Activated CD8-positive, alpha-beta memory T cell treated with anti-CD3 and anti-CD28 coated beads, Interleukin-2, amount 10 ng/mL, durations not matched to agents 7 days and 5 days (primary cell): ENCODE measurements around the gene STARD13. TPM values are rescaled to one million over a fixed set of nuclear protein-coding genes. Genes with fewer than 3 reads are reported as not detected.

ENCODE experiments used
- ATAC-seq: fragments of 150-1000 bp; cut with Tn5 transposase; one replicate; pipeline ENCODE4 v1.10.0; 2021; ENCODE audit warnings: moderate library complexity
- CTCF ChIA-PET: fragments of 350-600 bp; sonication (Branson Sonifier 250); formaldehyde crosslinking; loops from one replicate; lab custom pipeline; 2021; ENCODE audit warnings: antibody characterized with exemption; lab: Charles Lee
- DNase-seq: peaks from one replicate; pipeline ENCODE4 v3.0.0-alpha.2; 2020
- H3K27ac Mint-ChIP-seq: one replicate; pipeline ENCODE4 v1.8.0; 2021; ENCODE audit warnings: mild to moderate bottlenecking, mixed read lengths
- H3K27me3 Mint-ChIP-seq: one replicate; pipeline ENCODE4 v1.8.0; 2021; ENCODE audit warnings: mixed read lengths
- H3K36me3 Mint-ChIP-seq: one replicate; pipeline ENCODE4 v1.8.0; 2021; ENCODE audit warnings: mild to moderate bottlenecking, mixed read lengths
- H3K4me1 Mint-ChIP-seq: one replicate; pipeline ENCODE4 v1.8.0; 2021; ENCODE audit warnings: mixed read lengths
- H3K4me3 Mint-ChIP-seq: one replicate; pipeline ENCODE4 v1.8.0; 2021; ENCODE audit warnings: mild to moderate bottlenecking, moderate library complexity, mixed read lengths
- H3K9me3 Mint-ChIP-seq: one replicate; pipeline ENCODE4 v1.8.0; 2022; ENCODE audit warnings: low read depth, mixed read lengths
- total RNA-seq, 2 experiments: library from RNA; stranded (reverse); gene quantifications; one replicate each; pipeline ENCODE4 v1.2.3, GENCODE V29; 2021

The STARD13 gene, protein sequence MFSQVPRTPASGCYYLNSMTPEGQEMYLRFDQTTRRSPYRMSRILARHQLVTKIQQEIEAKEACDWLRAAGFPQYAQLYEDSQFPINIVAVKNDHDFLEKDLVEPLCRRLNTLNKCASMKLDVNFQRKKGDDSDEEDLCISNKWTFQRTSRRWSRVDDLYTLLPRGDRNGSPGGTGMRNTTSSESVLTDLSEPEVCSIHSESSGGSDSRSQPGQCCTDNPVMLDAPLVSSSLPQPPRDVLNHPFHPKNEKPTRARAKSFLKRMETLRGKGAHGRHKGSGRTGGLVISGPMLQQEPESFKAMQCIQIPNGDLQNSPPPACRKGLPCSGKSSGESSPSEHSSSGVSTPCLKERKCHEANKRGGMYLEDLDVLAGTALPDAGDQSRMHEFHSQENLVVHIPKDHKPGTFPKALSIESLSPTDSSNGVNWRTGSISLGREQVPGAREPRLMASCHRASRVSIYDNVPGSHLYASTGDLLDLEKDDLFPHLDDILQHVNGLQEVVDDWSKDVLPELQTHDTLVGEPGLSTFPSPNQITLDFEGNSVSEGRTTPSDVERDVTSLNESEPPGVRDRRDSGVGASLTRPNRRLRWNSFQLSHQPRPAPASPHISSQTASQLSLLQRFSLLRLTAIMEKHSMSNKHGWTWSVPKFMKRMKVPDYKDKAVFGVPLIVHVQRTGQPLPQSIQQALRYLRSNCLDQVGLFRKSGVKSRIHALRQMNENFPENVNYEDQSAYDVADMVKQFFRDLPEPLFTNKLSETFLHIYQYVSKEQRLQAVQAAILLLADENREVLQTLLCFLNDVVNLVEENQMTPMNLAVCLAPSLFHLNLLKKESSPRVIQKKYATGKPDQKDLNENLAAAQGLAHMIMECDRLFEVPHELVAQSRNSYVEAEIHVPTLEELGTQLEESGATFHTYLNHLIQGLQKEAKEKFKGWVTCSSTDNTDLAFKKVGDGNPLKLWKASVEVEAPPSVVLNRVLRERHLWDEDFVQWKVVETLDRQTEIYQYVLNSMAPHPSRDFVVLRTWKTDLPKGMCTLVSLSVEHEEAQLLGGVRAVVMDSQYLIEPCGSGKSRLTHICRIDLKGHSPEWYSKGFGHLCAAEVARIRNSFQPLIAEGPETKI
- 1 to 10 TPM; 1.2 to 1.5 TPM for total RNA-seq

DNA sequence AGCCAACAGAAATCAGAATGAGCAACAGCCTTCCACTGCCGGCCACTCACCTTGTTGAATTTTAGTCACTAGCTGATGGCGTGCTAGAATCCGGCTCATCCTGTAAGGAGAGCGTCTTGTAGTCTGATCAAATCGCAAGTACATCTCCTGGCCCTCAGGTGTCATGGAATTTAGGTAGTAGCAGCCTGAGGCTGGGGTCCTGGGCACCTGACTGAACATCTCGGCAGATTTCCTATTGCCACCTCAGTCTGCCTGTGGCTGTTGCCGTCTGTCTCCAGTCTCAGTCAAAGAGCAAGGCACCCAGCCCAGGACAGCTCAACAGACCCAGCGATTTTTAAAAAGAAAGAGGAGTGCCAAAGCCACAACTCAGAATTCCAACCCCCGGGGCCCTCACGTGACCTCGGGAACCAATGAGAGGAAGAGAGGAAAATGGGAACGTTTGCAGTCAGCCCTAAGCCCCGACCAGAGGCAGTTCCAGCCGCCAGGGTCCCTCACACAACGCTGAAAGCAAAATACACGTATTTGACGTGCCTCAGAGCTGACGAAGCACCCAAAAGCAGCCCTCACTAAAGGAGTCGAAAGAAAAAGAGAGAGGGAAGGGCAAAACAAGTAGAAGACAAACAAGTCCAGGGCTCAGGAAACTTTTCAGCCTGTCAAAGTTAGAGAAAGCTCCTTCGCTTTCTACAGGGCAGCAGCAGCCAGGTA lies at the start of gene STARD13:
Gene STARD13 (minus strand): TSS at position 336 of the 705 bp plus-strand sequence. CDS start 117 bp downstream, at position 219.
- no peak for DNase-seq
- peak; percentile 36 for ATAC-seq
- no peak within 1 kb of the TSS for H3K27ac Mint-ChIP-seq
- peak within 1 kb of the TSS; percentile 68 for H3K4me3 Mint-ChIP-seq
- CTCF ChIA-PET = no interaction called here
- H3K27me3 Mint-ChIP-seq = peaks cover 46% of the 10 kb centered on the region
- H3K9me3 Mint-ChIP-seq = no peaks in the 10 kb centered on the region
- peaks cover 15% of the 10 kb centered on the region for H3K4me1 Mint-ChIP-seq
- H3K36me3 Mint-ChIP-seq = no peaks in the 10 kb centered on the region

DNA sequence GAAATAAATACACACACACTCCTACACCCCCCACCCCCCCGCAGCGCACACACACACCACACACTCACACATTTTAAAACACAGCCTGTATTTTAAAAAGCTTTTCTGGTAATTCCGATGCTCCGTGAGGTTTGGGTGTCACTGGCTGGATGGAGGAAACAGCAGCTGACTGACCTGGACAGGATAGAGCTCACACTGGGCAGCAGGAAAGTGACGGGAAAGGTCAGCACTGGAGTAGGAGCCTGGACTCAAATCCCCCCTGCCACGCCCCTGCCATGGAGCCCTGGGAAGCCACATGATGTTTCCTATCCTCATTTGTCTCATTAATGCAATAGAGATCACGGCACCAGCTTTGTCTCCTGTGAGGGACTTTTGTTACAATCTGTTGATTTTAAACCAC lies 49.3 kb upstream of the STARD13 start:
- DNase-seq (no peak), ATAC-seq (no peak)
- no peaks in the 10 kb centered on the region for H3K9me3 Mint-ChIP-seq
- no peaks in the 10 kb centered on the region for H3K4me1 Mint-ChIP-seq
- H3K4me3 Mint-ChIP-seq = no peak overlapping the region
- H3K27me3 Mint-ChIP-seq = no peaks in the 10 kb centered on the region
- CTCF ChIA-PET = no interaction called here
- H3K27ac Mint-ChIP-seq = no peak overlapping the region
- no peaks in the 10 kb centered on the region for H3K36me3 Mint-ChIP-seq

DNA sequence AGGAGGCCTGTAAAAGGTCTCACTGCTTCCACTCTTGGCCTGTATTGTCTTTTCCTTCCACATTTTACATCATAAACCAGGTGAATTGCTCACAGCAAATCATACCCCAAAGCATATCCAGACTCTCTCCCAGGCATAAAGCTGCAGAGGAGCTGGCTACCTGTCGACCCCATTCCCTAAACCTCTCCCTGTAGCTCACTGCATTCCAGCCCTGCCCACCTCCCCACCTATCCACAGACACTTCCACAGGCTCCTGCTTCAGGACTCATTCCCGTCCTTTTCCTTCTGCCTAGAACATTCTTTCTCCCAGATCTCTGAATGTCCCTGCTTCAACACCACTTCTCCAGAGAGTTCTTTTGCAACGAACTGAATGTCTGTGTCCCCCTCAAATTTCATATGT lies 46.4 kb upstream of the STARD13 start:
- ATAC-seq = no peak
- CTCF ChIA-PET = no interaction called here

DNA sequence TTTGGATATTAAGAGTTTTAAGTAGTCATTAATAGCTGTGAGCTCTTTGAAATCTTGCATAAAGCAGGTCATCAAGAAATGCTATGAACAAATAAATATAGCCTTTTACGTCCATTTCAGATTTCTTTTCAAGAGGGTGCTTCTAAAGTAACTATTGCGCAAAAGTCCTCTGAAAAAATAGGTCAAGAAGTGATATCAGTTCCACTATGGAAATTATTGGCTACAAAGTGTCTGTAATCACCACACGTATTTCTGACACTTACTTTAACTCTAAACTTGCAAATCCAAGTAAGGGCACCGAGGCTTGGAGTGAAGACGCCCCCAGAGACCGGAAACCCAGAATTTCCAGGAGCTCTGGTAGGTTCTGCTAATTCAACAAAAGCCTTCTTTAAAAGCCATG lies 44.9 kb upstream of the STARD13 start:
- Mint-ChIP-seq H3K36me3 (no peaks in the 10 kb centered on the region), H3K27me3 (peaks cover 5% of the 10 kb centered on the region), H3K4me3 (no peak overlapping the region), H3K9me3 (no peaks in the 10 kb centered on the region), H3K4me1 (no peaks in the 10 kb centered on the region), H3K27ac (no peak overlapping the region)
- DNase-seq = no peak
- no peak for ATAC-seq
- CTCF ChIA-PET = no interaction called here

More for the DNA sequence above, 46.4 kb upstream of the STARD13 start:
- no peak overlapping the region for H3K27ac Mint-ChIP-seq
- no peaks in the 10 kb centered on the region for H3K4me1 Mint-ChIP-seq
- H3K4me3 Mint-ChIP-seq = no peak overlapping the region
- no peaks in the 10 kb centered on the region for H3K9me3 Mint-ChIP-seq
- DNase-seq = no peak
- H3K27me3 Mint-ChIP-seq = peaks cover 4% of the 10 kb centered on the region
- H3K36me3 Mint-ChIP-seq = no peaks in the 10 kb centered on the region

DNA sequence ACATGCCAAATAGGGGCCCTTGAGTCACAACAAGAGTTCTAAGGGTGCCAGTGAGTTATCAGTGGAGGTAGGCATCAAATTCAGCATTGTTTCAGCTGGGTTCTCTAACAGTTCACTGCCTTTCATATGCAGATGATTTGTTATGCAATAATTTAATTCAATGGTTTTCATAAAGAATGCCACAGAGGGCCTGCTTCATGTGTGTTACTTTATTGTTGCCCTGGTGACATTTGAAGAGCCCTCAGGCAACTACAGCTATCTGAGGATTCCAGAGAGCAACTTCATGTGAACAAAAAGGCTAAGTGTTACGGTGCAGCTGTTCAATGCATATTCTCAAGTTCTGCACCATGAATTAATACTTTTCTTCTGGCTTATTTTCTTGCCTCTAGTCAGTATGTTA lies 43.1 kb upstream of the STARD13 start:
- H3K36me3 Mint-ChIP-seq = no peaks in the 10 kb centered on the region
- CTCF ChIA-PET = no interaction called here
- no peaks in the 10 kb centered on the region for H3K4me1 Mint-ChIP-seq
- ATAC-seq (no peak), DNase-seq (no peak)
- no peak overlapping the region for H3K27ac Mint-ChIP-seq
- H3K9me3 Mint-ChIP-seq = no peaks in the 10 kb centered on the region
- no peak overlapping the region for H3K4me3 Mint-ChIP-seq
- peaks cover 5% of the 10 kb centered on the region for H3K27me3 Mint-ChIP-seq

DNA sequence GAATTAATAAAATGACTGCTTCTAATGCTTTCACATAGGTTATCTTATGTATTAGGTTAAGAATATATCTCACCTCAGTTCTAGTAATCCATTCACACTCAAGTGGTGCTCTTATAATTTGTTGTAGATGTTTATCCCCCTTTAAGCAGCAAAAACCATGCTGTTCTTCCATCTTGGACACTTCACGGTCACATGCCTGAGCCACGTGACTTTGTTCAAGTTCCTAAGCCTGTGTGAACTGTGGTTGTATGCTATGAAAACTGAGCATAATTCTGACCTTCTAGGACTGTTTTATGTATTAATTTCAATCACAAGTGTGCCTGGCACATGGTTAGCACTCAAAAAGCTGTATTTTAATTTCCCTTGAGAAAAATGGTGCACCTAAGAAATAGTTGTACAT lies 41.2 kb upstream of the STARD13 start:
- H3K27ac Mint-ChIP-seq = no peak overlapping the region
- no peaks in the 10 kb centered on the region for H3K36me3 Mint-ChIP-seq
- H3K9me3 Mint-ChIP-seq = no peaks in the 10 kb centered on the region
- CTCF ChIA-PET = no interaction called here
- ATAC-seq (no peak), DNase-seq (no peak)
- peaks cover 12% of the 10 kb centered on the region for H3K27me3 Mint-ChIP-seq
- H3K4me1 Mint-ChIP-seq = no peaks in the 10 kb centered on the region
- no peak overlapping the region for H3K4me3 Mint-ChIP-seq

DNA sequence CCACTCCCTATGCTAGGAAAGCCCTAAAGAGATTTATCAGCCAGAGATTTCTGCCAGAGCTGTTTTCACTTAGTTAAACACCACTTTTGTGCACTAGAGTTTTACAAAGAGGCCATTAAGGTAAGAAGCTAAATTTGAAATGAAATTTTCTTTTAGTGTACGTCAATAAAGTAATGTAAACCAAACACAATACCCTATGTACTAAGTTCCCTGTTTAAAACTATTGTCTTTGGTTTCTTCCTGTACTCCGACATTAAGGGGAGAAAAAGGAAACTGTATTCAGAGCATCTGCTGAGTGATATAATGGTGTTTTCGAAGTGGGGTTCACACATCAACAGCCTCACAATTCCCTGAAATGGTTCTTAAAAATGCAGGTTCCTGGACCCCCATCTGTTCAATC lies 40.7 kb upstream of the STARD13 start:
- H3K27ac Mint-ChIP-seq = no peak overlapping the region
- no peaks in the 10 kb centered on the region for H3K36me3 Mint-ChIP-seq
- peaks cover 12% of the 10 kb centered on the region for H3K27me3 Mint-ChIP-seq
- ATAC-seq (no peak), DNase-seq (no peak)
- no peak overlapping the region for H3K4me3 Mint-ChIP-seq
- H3K9me3 Mint-ChIP-seq = no peaks in the 10 kb centered on the region
- no peaks in the 10 kb centered on the region for H3K4me1 Mint-ChIP-seq
- CTCF ChIA-PET = no interaction called here

DNA sequence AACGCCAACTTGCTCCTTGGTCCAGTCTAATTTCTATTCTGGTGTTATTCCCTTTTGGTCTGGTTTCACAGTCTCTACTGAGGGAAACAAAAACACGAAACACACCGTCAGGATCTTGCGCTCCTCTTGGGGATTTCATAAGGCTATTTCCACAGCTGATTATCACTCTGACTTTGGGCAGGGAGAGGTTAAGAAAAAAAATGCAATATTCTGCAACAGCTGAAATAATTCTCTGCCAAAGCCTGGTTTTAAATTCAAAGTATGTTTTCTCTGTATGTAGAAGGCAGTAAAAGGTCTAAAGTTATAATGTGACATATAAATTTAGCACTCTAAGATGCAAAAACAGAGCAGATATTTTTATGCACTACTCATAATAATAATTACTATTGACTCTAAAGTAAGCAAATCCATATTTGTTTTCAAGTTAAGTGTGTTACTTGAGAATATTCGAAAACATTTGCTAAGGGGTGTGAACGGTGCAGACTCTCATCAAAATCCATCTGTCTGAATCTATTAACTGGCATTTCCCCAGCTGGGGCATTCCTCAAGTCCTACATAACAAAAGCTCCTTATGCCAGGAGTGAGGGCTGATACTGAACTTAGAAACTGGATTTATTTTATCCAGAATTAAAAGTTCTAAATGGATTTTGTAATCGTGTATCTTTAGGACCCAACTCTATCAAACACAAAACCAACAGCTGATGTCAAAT lies 38.4 kb upstream of the STARD13 start:
- no peak overlapping the region for H3K27ac Mint-ChIP-seq
- CTCF ChIA-PET = no interaction called here
- no peak for ATAC-seq

DNA sequence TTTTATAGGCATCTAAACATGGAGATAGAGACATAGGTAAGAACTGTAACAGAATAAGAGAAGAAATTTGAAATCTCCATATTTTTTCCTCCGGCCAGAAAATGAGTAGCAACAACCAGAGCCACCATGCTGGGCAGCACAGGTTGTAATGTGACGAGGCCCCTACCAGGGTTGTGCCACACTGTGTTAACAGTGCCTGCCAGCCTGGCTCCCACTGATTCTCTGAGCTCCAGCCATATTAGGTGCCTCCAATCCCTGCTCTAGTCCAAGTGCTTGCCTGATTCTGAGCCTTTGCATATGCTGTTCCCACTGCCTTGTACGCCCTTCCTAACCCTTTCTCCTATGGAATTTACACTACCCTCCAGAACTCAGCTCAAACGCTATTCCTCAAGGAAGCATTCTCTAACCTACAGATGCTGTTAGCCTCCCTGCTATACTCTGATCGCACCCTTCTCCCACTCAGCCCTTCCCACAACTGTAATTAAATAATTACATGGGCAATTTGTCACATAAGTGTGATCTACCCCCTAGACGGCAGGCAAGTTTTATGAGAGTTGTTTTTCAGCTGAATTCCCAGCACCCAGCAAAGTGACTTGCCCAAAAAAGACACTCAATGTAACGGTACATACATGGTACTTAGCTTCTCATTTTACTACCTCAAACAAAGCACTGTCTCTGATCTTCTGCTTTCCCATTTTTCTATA lies 37.6 kb upstream of the STARD13 start:
- CTCF ChIA-PET = no interaction called here
- Mint-ChIP-seq H3K4me3 (no peak overlapping the region), H3K27me3 (peaks cover 9% of the 10 kb centered on the region), H3K27ac (no peak overlapping the region), H3K4me1 (no peaks in the 10 kb centered on the region), H3K9me3 (no peaks in the 10 kb centered on the region), H3K36me3 (no peaks in the 10 kb centered on the region)
- DNase-seq (no peak), ATAC-seq (no peak)

More for the DNA sequence above, 38.4 kb upstream of the STARD13 start:
- Mint-ChIP-seq H3K4me1 (no peaks in the 10 kb centered on the region), H3K4me3 (no peak overlapping the region), H3K36me3 (no peaks in the 10 kb centered on the region), H3K9me3 (no peaks in the 10 kb centered on the region), H3K27me3 (peaks cover 9% of the 10 kb centered on the region)
- DNase-seq = no peak

DNA sequence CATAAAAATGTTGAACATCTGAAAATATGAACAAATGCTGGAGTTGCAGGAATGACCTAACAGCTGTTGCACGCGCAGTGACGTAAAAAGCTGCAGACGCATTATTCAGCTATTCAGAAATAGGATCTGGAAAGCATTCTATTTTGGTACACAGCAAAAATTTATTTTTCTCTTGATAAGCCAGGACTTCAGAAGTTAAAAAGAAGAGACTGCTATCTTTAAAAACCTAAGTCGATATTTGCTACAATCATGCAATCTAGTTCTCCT lies 36.9 kb upstream of the STARD13 start:
- DNase-seq = no peak
- peaks cover 9% of the 10 kb centered on the region for H3K27me3 Mint-ChIP-seq
- CTCF ChIA-PET = no interaction called here
- H3K4me1 Mint-ChIP-seq = no peaks in the 10 kb centered on the region
- no peak overlapping the region for H3K4me3 Mint-ChIP-seq
- ATAC-seq = no peak
- H3K36me3 Mint-ChIP-seq = no peaks in the 10 kb centered on the region
- no peaks in the 10 kb centered on the region for H3K9me3 Mint-ChIP-seq
- H3K27ac Mint-ChIP-seq = no peak overlapping the region

DNA sequence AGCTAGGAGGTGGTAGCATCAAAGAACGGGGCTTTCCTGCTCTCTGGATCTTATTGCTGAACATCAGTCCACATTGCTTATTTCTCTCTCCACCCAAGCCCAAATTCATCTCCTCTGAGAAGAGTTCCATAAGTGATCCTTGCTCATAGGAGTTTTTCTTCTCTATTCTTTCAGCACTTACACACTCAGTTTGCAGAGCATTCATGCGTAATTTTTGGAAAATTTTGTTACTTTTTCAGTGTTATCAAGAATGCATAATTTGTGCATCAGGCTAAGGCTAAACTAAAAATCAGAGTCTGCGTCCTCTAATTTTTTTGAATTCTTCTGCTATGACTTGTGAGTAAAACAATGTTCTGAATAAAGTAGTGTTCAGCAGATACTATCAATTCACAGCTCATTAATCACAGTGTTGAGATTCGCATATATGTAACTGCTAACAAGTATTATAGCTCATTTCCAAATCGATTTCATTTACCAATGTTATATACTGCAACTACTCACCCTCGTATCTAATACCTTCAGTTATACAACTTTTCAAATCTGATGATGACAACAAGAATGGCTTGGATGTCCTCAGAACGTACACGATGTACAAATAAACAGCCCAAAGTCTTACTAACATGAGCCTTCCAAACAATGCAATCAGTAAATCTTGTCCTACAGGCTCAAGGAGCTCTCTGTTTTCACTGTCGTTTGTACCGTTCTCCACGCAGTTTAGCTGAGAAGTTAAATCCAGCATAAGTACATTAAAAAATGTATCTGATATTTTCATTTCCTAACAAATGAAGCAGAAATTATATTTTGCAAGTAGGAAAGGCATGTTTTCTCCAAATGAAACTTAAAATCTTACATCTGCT lies 36.4 kb upstream of the STARD13 start:
- Mint-ChIP-seq H3K9me3 (no peaks in the 10 kb centered on the region), H3K27me3 (peaks cover 9% of the 10 kb centered on the region), H3K4me3 (no peak overlapping the region), H3K27ac (no peak overlapping the region), H3K36me3 (no peaks in the 10 kb centered on the region), H3K4me1 (no peaks in the 10 kb centered on the region)
- DNase-seq (no peak), ATAC-seq (no peak)
- CTCF ChIA-PET = no interaction called here

DNA sequence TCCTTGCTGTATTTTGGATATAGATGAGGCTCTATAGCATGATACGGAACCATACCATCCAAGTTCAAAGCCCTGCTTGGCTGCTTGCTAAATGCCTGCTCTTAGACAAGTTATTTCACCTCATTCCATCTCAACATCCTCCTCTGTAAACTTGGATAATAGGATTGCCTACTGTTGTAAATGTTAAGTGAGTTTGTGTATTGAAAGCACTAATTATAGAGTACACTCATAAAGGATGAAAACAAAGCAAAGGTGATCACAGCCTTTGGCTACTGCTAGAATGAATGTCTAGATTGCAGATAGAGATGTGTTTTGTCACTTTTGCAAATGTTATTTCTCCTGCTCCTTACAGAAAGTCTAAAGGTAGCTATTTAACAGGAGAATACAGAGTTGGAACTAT lies 34.3 kb upstream of the STARD13 start:
- no peaks in the 10 kb centered on the region for H3K36me3 Mint-ChIP-seq

More for the DNA sequence above, 34.3 kb upstream of the STARD13 start:
- Mint-ChIP-seq H3K9me3 (no peaks in the 10 kb centered on the region), H3K4me1 (no peaks in the 10 kb centered on the region), H3K4me3 (no peak overlapping the region), H3K27me3 (peaks cover 12% of the 10 kb centered on the region), H3K27ac (no peak overlapping the region)
- ATAC-seq = no peak
- CTCF ChIA-PET = no interaction called here
- no peak for DNase-seq
